GM19468 (cell line): Measurements from ENCODE around the gene SMCO1.
"Not testable (repeated sequence)": the region's sequence is repeated elsewhere in the genome, so short reads cannot be mapped to it uniquely, and the experiment has no call there.

Experiments used
- ATAC-seq: cut with Tn5 transposase; IDR thresholded peaks from one replicate; pipeline ENCODE4 v1.9.1; 2021; ENCODE audit warnings: mild to moderate bottlenecking, moderate library complexity, moderate number of reproducible peaks; ENCODE audit not compliant: unreplicated experiment; ENCODE audit errors: extremely low read depth

Gene SMCO1

GRCh38 chr3:196524527-196524926 lies 9.4 kb upstream of the SMCO1 start:
- ATAC-seq: no peak

GRCh38 chr3:196523841-196524240 lies 8.7 kb upstream of the SMCO1 start:
- no peak for ATAC-seq

- not testable (repeated sequence) for ATAC-seq
These were observed 6.1 kb upstream of the SMCO1 start for GRCh38 chr3:196521291-196521690.

GRCh38 chr3:196519718-196520082 lies 4.6 kb upstream of the SMCO1 start:
- no peak for ATAC-seq

GRCh38 chr3:196518966-196519717 lies 4.0 kb upstream of the SMCO1 start:
- no peak for ATAC-seq

- no peak for ATAC-seq
These were observed 2.8 kb upstream of the SMCO1 start for GRCh38 chr3:196517919-196518318.

GRCh38 chr3:196517162-196517800 lies 2.1 kb upstream of the SMCO1 start:
- ATAC-seq: no peak

GRCh38 chr3:196514350-196514716 lies 813 bp downstream of the SMCO1 start:
- ATAC-seq: no peak

GRCh38 chr3:196513697-196514349 lies 1.3 kb downstream of the SMCO1 start:
- ATAC-seq: no peak

- ATAC-seq: not testable (repeated sequence)
These were observed 3.3 kb downstream of the SMCO1 start for GRCh38 chr3:196511646-196512425.

GRCh38 chr3:196511108-196511507 lies 4.0 kb downstream of the SMCO1 start:
- not testable (repeated sequence) for ATAC-seq

GRCh38 chr3:196506687-196507086 lies 8.5 kb downstream of the SMCO1 start:
- no peak for ATAC-seq

- no peak for ATAC-seq
These were observed 10.6 kb downstream of the SMCO1 start for GRCh38 chr3:196504556-196504955.

- ATAC-seq: not testable (repeated sequence)
These were observed 11.1 kb downstream of the SMCO1 start for GRCh38 chr3:196504077-196504398.

GRCh38 chr3:196503196-196504076 lies 11.7 kb downstream of the SMCO1 start, which contains the start of gene RNF168:
Gene RNF168 (minus strand): TSS chr3:196503768. CDS start chr3:196503173, 595 bp downstream.
- peak; percentile 60 for ATAC-seq

- no peak for ATAC-seq
These were observed 12.4 kb downstream of the SMCO1 start for GRCh38 chr3:196502775-196503195.

GRCh38 chr3:196501316-196502044 lies 13.7 kb downstream of the SMCO1 start:
- ATAC-seq: no peak

- ATAC-seq: no peak
These were observed 15.2 kb downstream of the SMCO1 start for GRCh38 chr3:196499807-196500524.
